ENCODE data around the gene SLC25A44.

GRCh38 chr1:156211243-156211642 lies 17.3 kb downstream of the SLC25A44 start:
- TF ChIP-seq EZH2phosphoT487 (IDR thresholded peaks at IDR 0.05; ENCODE audit: borderline replicate concordance), result no peak
- TF ChIP-seq, protein P1, sequence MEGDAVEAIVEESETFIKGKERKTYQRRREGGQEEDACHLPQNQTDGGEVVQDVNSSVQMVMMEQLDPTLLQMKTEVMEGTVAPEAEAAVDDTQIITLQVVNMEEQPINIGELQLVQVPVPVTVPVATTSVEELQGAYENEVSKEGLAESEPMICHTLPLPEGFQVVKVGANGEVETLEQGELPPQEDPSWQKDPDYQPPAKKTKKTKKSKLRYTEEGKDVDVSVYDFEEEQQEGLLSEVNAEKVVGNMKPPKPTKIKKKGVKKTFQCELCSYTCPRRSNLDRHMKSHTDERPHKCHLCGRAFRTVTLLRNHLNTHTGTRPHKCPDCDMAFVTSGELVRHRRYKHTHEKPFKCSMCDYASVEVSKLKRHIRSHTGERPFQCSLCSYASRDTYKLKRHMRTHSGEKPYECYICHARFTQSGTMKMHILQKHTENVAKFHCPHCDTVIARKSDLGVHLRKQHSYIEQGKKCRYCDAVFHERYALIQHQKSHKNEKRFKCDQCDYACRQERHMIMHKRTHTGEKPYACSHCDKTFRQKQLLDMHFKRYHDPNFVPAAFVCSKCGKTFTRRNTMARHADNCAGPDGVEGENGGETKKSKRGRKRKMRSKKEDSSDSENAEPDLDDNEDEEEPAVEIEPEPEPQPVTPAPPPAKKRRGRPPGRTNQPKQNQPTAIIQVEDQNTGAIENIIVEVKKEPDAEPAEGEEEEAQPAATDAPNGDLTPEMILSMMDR (conservative IDR thresholded peaks at IDR 0.05; ENCODE audit: low read length), result no peak
